ENCODE measurements around the gene GLP1R.

GLP1R gene

DNA sequence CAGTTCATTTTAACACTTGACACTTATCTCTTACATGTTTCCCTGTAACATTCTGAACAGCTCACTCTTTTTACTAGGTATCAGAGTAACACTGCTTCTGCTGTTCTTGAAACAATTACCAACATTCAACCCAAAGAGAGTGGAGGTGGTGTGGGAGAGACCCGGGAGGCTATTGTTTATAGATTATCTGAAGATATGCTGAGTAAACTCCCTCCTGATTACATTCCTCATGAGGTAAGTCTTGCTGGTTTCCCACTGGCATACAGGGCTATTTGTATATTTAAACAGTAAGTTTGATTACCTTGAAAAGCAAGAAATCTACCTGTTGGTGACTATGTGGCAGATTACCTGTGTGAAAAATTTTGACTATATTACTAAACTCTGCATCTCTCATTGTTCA lies 39.8 kb upstream of the GLP1R start:
- ChIA-PET CTCF (interaction anchor here (0.8 to 2.7 kb wide), 3 partner anchors 8 to 23 kb away, joined by 3 to 18 read pairs (median 3); no protein-coding TSS in a partner anchor), POLR2A (no interaction called here)
- no peak for DNase-seq (ENCODE audit: extremely low spot score)
- TF ChIP-seq, protein P1, sequence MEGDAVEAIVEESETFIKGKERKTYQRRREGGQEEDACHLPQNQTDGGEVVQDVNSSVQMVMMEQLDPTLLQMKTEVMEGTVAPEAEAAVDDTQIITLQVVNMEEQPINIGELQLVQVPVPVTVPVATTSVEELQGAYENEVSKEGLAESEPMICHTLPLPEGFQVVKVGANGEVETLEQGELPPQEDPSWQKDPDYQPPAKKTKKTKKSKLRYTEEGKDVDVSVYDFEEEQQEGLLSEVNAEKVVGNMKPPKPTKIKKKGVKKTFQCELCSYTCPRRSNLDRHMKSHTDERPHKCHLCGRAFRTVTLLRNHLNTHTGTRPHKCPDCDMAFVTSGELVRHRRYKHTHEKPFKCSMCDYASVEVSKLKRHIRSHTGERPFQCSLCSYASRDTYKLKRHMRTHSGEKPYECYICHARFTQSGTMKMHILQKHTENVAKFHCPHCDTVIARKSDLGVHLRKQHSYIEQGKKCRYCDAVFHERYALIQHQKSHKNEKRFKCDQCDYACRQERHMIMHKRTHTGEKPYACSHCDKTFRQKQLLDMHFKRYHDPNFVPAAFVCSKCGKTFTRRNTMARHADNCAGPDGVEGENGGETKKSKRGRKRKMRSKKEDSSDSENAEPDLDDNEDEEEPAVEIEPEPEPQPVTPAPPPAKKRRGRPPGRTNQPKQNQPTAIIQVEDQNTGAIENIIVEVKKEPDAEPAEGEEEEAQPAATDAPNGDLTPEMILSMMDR (IDR thresholded peaks at IDR 0.05; ENCODE audit: control extremely low read depth, extremely low read depth, low read depth, missing control alignments): no peak

- TF ChIP-seq, protein P1 (IDR thresholded peaks at IDR 0.05; ENCODE audit: control extremely low read depth, extremely low read depth, low read depth, missing control alignments): no peak
- no peak for DNase-seq (ENCODE audit: extremely low spot score)
- POLR2A ChIA-PET: no interaction called here
- CTCF ChIA-PET: interaction anchor here (0.9 to 1.1 kb wide), 3 partner anchors 8 to 22 kb away, joined by 3 to 4 read pairs (median 3); no protein-coding TSS in a partner anchor
These were observed 39.1 kb upstream of the GLP1R start for GRCh38 chr6:39009476-39009875.

DNA sequence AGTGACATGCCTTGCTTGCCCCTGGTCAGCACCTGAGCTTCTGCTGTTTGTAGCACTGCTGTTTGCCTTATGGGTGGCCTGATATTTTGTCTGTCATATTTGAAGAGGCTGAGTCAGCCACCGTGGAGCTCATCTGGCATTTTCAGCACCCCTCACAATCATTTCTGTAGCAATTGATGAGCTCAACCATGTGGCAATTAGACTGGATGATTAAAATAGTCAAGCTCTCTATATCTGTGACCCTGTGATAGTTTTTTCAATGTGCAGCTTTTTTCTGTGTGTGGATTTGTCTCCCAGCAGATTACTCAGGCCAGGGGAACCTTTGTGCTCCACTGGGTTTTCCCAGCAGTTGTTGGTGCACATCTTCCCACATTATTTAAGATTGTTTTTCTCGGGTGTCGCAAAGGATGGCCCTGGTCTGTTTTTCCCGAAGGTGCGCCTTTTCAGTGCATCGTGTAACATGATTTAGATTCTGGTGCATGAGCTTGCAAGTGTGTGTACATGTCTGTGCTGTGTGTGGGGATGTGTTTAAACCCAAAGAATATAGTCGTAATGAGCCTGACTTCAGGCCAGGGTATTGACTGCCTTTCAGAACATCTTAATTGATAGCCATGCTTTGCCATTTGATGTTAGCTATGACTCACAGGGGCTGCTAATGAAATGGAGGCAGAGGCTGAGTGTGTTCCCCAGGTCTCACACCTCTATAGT lies 31.6 kb upstream of the GLP1R start:
- ChIA-PET POLR2A (no interaction called here), CTCF (interaction anchor here (0.9 to 2.1 kb wide), 5 partner anchors 9 to 17 kb away, joined by 3 to 5 read pairs (median 4); no protein-coding TSS in a partner anchor)
- DNase-seq (ENCODE audit: extremely low spot score): no peak
- TF ChIP-seq, protein P1 (IDR thresholded peaks at IDR 0.05; ENCODE audit: control extremely low read depth, extremely low read depth, low read depth, missing control alignments): no peak

GRCh38 chr6:39017547-39017880 lies 31.1 kb upstream of the GLP1R start:
- CTCF ChIA-PET: interaction anchor here (0.9 to 2.1 kb wide), 4 partner anchors 8 to 16 kb away, joined by 3 to 5 read pairs (median 4); no protein-coding TSS in a partner anchor
- no peak for DNase-seq (ENCODE audit: extremely low spot score)
- POLR2A ChIA-PET: no interaction called here
- TF ChIP-seq, protein P1 (IDR thresholded peaks at IDR 0.05; ENCODE audit: control extremely low read depth, extremely low read depth, low read depth, missing control alignments): no peak

DNA sequence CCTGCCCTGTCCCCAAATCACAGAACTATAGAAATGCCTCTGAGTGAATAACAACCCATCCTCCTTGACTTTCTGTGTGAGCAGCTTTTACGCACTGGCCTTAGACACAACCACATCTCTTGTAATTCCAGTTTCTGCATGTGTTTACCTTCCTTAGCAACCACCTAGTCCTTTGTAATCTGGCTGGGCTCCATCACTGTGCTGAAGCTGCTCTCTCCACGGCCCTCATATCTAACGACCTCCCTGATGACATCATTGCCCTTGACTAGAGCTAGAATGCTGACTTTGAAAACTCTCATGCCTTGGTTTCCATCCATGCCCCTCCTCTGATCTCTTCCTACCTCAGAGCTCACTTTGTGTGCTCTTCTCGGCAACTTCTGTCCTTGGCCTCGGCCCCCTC lies 30.5 kb upstream of the GLP1R start:
- POLR2A ChIA-PET: no interaction called here
- TF ChIP-seq, protein P1 (IDR thresholded peaks at IDR 0.05; ENCODE audit: control extremely low read depth, extremely low read depth, low read depth, missing control alignments): no peak
- no peak for DNase-seq (ENCODE audit: extremely low spot score)
- CTCF ChIA-PET: interaction anchor here (1.7 kb wide), 1 partner anchor 8 kb away, joined by 4 read pairs; no protein-coding TSS in a partner anchor

GRCh38 chr6:39020136-39020535 lies 28.4 kb upstream of the GLP1R start:
- DNase-seq (ENCODE audit: extremely low spot score): no peak
- ChIA-PET POLR2A (interaction anchor here (0.6 kb wide), 1 partner anchor 317 kb away, joined by 3 read pairs; no protein-coding TSS in a partner anchor), CTCF (interaction anchor here (1.1 to 2.1 kb wide), 2 partner anchors 9 to 41 kb away, joined by 3 to 7 read pairs; no protein-coding TSS in a partner anchor)
- TF ChIP-seq, protein P1 (IDR thresholded peaks at IDR 0.05; ENCODE audit: control extremely low read depth, extremely low read depth, low read depth, missing control alignments): no peak

All from GM10248 (cell line).